Epithelial cell of prostate (primary cell): ENCODE data around the gene NR2E3.

ENCODE experiments used
- DNase-seq: peaks from one replicate; pipeline ENCODE4 v3.0.0-alpha.2; 2011; ENCODE audit warnings: low read depth, low spot score
- H3K27ac ChIP-seq: fragments of 450-650 bp; 2 replicates; pipeline ENCODE4 v1.5.1; 2017; ENCODE audit warnings: mild to moderate bottlenecking

NR2E3 gene

DNA sequence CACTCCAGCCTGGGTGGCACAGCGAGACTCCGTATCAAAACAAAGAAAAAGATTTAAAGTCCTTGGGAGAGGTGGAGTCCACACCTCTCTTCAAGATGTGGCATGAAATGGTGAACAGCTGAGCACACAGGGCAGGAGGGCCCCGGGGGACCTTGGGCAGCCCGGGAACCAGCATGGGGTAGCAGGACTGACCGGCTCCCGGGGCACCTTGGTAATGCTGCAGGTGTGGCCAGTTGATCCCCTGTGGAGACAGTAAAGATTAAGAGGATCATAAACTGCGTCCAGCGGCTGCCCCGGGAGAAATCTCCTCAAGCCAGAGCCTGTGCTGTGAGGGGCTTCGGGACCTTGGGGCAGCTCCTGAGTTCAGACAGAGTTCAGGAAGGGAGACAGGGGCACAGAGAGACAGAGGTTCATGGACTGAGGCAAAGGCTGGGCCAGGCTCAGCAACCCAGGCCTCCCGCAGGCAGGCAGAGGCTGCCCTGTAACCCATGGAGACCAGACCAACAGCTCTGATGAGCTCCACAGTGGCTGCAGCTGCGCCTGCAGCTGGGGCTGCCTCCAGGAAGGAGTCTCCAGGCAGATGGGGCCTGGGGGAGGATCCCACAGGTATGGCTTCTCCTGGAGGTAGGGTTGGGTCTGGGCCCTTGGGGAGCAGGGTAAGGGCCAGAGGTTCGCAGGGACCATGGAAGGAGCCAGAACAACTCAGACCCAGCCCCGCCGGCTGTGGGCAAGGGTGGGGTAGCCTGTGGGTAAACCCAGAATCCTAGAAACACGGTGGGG is at the start of gene NR2E3:
TSS of gene NR2E3 (plus strand) at position 299 of the 780 bp plus-strand sequence. CDS start at position 489, 190 bp downstream.
- H3K27ac ChIP-seq: no peak within 1 kb of the TSS
- no peak for DNase-seq

DNA sequence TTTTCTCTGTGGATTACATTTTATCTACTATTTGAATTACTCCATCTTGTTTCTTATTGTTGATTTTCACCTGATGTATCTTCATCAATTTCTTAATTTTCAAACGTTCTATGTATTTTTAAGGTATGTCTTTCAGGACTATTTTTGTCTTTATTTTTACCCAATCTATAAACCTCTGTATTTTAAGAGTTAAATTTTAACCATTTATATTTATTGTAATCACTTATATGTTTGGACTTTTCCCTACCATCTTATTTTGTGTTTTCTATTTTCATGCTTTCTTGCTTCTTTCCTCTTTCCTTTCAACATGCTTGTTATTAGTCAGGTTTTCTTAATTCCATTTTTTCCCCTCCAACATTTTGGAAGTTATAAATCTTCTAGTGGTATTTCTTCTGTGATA is 49.5 kb upstream of the NR2E3 start:
- DNase-seq: no peak
- H3K27ac ChIP-seq: peak overlapping the region; percentile 65

- DNase-seq: peak; percentile 68
- peak overlapping the region; percentile 65 for H3K27ac ChIP-seq
These were observed 48.7 kb upstream of the NR2E3 start for GRCh38 chr15:71761649-71762048.

DNA sequence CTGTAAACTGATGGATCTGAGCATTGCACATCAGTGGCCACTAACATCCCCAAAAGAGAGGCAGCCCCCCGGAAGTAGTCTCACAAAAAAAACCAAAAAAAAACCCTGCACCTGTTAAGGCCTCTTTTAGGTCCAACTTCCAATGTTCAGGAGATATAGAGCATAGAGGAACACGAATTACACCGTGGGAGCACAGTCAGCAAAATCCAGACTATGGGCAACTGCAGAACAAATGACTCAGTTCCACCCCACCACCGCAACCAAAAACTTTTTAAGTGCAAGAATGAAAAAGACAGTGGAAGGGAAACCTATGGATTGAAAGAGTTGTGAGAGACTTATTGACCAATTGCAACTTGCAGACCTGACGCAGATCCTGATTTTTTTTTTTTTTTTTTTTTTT is 42.2 kb upstream of the NR2E3 start:
- H3K27ac ChIP-seq: no peak overlapping the region
- no peak for DNase-seq

DNA sequence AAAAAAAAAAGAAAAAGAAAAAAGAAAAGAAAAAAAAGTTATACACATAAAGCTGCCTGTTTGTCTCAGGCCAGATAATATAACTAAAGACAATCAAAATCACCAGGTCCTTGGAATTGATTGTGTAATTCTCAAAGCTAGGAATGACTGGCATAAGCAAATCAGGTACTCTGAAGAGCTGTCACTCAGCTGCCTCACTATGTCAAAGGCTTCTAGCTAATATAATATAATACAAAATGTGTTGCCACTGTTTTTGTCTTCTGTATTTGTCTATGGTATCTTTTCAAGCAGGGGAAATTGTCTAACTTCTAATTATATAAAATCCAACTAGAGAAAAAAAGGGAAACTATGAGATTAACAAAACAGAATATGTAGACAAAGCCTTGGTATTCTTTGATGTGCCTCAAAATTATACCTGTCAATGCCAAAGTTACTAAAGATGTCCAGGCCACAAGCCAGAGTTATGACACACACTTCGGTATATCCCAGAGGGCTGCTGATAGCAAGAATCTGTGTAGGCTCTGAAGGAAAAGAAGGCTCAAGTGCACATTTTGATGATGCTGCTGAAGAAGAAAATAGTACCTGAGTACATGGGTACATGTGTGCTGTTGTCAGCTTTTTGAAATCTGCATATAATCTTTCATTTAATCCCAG is 37.0 kb upstream of the NR2E3 start:
- H3K27ac ChIP-seq: no peak overlapping the region
- DNase-seq: no peak

DNA sequence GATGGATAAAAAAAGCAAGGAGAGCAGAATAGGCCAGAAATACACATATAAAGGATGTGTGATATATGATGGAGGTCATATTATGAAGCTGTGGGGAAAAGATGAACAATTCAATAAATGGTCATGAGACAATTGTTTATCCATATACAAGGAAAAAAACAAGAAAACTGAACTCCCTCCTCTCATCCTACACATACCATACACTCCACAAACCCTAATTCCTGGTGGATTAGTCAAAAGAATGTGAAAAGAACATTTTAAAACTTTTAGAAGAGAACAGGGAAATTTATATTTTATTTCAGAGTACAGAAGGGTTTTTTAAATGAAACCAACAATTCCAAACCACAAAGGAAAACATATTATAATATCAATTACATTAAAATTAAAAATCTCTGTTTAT is 34.5 kb upstream of the NR2E3 start:
- no peak for DNase-seq
- H3K27ac ChIP-seq: no peak overlapping the region

DNA sequence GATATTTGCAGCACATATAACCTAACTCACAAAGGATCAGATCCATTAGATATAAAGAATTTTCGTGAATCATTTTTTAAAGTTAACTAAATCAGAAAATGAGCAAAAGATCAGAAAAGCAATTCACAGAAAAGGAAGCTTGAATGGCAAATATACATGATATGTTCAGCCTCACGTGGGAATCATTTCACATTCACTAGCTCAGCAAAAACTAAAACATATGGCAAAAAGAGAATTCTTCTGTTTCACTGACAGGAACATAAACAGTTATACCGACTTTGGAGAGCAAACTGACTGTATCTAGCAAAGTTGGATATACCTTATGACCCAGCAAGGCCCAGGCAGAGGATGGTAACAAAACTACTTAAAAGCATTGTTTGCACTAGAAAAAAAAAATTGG is 34.0 kb upstream of the NR2E3 start:
- H3K27ac ChIP-seq: no peak overlapping the region
- DNase-seq: no peak

DNA sequence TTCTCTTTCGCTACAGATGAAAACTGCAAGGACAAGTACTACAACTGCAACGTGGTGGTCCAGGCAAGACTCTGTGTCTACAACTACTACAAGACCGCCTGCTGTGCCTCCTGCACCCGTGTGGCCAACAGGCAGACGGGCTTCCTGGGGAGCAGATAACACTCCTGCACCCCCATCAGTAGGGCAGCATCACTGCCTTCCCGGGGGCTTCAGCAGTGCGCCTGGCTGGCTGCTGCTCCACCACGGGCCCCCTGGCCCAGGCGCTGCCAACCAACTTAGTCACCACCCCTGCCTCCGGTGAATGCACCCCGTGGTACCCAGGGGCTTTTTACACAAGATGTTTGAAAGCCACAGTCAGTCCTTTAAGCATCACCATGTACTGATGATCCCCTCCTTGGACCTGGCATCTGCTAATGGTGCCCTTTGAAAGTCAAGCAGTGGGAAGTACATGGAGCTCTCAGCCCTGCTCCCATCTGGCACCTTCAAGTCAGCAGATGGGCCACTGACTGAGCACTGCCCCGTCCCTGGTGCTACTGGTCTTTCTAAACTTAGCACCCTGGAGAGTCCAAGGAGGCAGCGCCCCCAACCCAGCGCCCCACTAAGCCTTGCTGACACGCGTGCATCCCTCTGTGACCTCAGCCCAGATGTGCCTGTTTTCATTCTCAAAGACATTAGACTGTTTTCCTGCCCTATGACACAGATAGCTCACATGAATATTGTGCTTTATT is 33.0 kb upstream of the NR2E3 start:
- no peak overlapping the region for H3K27ac ChIP-seq

GRCh38 chr15:71779073-71779797 is 31.1 kb upstream of the NR2E3 start:
- no peak for DNase-seq
- H3K27ac ChIP-seq: no peak overlapping the region

More for the DNA sequence above, 33.0 kb upstream of the NR2E3 start:
- no peak for DNase-seq

GRCh38 chr15:71780115-71780976 is 30.0 kb upstream of the NR2E3 start:
- peak overlapping the region; percentile 27 for H3K27ac ChIP-seq
- DNase-seq: no peak

- no peak for DNase-seq
These were observed 29.0 kb upstream of the NR2E3 start for GRCh38 chr15:71781179-71781964.

DNA sequence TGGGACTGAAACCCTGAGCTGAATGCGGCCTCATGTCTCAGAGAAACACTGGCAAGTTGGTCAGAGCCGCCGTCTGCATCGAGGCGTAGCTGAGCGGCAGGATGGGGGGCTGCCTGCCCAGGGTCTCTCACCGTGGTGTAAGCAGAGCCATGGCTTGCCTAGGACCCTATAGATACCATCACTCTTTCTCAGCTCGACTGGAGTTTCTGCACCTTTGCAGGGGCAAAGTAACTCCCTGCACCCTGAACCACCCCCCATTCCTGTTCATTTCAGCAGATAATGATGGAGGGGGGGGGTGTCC is 28.4 kb upstream of the NR2E3 start:
- H3K27ac ChIP-seq: no peak overlapping the region
- no peak for DNase-seq

More at GRCh38 chr15:71781179-71781964, 29.0 kb upstream of the NR2E3 start:
- no peak overlapping the region for H3K27ac ChIP-seq

- H3K27ac ChIP-seq: no peak overlapping the region
- no peak for DNase-seq
These were observed 27.8 kb upstream of the NR2E3 start for GRCh38 chr15:71782422-71783165.

GRCh38 chr15:71784719-71785118 is 25.6 kb upstream of the NR2E3 start:
- no peak for DNase-seq
- no peak overlapping the region for H3K27ac ChIP-seq

DNA sequence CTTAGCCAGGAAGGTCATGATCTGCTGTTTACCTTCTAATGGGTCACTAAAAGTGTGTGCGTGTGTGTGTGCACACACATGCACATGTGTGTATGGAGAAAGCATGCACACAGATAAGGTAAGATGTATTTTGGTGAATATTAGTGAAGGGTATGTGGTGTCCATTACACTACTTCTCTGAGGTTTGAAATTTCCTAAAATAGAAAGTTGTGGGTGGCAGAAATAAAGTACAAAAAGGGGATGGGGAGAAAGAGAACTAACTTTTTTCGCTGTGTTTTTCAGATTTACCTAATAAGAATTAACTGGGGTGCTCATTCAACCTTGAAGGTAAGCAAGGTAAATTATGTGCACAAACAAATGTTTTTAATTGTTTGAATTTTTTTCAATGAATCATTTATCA is 24.4 kb upstream of the NR2E3 start:
- no peak overlapping the region for H3K27ac ChIP-seq
- DNase-seq: no peak

- no peak overlapping the region for H3K27ac ChIP-seq
- no peak for DNase-seq
These were observed 23.7 kb upstream of the NR2E3 start for GRCh38 chr15:71786673-71787072.

GRCh38 chr15:71788646-71789579 is 21.4 kb upstream of the NR2E3 start:
- no peak overlapping the region for H3K27ac ChIP-seq
- no peak for DNase-seq
